GM12878 (cell line): Measurements from ENCODE around the gene DESI1. TPM values are rescaled to one million over a fixed set of nuclear protein-coding genes. Genes with fewer than 3 reads are reported as not detected.

Source experiments
- ATAC-seq: fragments of 200-7000 bp; cut with Tn5 transposase; 3 replicates; pipeline ENCODE4 v1.9.1; 2020; ENCODE audit warnings: mild to moderate bottlenecking, moderate library complexity
- BruUV-seq: library from RNA; stranded (reverse); fragments of 400-500 nt; replicated peaks from 2 replicates; lab custom pipeline; 2021; lab: Mats Ljungman, UMichigan
- CTCF ChIA-PET: fragments of 300-600 bp; sonication (Branson Sonifier 250); formaldehyde crosslinking; extraction: SDS; loops from one replicate; lab custom pipeline; 2021; ENCODE audit warnings: inconsistent platforms; lab: Yijun Ruan, JAX
- POLR2A ChIA-PET: fragments of 350-600 bp; formaldehyde crosslinking; extraction: SDS; loops from one replicate; lab custom pipeline; 2021; ENCODE audit warnings: inconsistent platforms; lab: Charles Lee
- RAD21 ChIA-PET: fragments of 300-600 bp; sonication (Branson Sonifier 250); formaldehyde crosslinking; loops from one replicate; lab custom pipeline; 2023; ENCODE audit warnings: antibody characterized with exemption; ENCODE audit not compliant: unreplicated experiment; lab: Charles Lee
- SMC1A ChIA-PET: fragments of 300-600 bp; sonication (Branson Sonifier 250); formaldehyde crosslinking; loops from one replicate; lab custom pipeline; 2023; ENCODE audit not compliant: unreplicated experiment, uncharacterized antibody; lab: Charles Lee
- DNase-seq: peaks from one replicate; pipeline ENCODE4 v3.0.0-alpha.2; 2011; ENCODE audit warnings: low read depth, low spot score
- FAIRE-seq: peaks from 3 replicates; lab custom pipeline; 2011; peaks lifted over from hg19 to GRCh38; lab: Jason Lieb, UNC
- H2AFZ ChIP-seq: 2 replicates; pipeline ENCODE4 v1.6.0; 2011; ENCODE audit warnings: low read depth, low read length, control low read depth; ENCODE audit not compliant: control insufficient read depth
- H3K27ac ChIP-seq: 2 replicates; pipeline ENCODE4 v1.5.1; 2011; ENCODE audit warnings: control low read depth; ENCODE audit not compliant: control insufficient read depth, insufficient read depth
- H3K27me3 ChIP-seq, 2 experiments: replicated peaks in 1 of 2; 2 replicates each; pipeline versions ENCODE4 v1.6.0 to v1.6.1; 2011; ENCODE audit warnings: low read length in 1 of 2; ENCODE audit not compliant: control insufficient read depth in 2 of 2, insufficient read depth in 2 of 2
- H3K36me3 ChIP-seq, 2 experiments: 2 replicates each; pipeline ENCODE4 v1.5.1; 2011; ENCODE audit warnings: low read length in 1 of 2; ENCODE audit not compliant: control insufficient read depth in 2 of 2, insufficient read depth in 2 of 2
- H3K4me1 ChIP-seq: 2 replicates; pipeline ENCODE4 v1.6.1; 2011; ENCODE audit warnings: mild to moderate bottlenecking, low read length, moderate library complexity, mixed read lengths; ENCODE audit not compliant: control insufficient read depth, insufficient read depth
- H3K4me2 ChIP-seq: 2 replicates; pipeline ENCODE4 v1.6.0; 2011; ENCODE audit warnings: control low read depth; ENCODE audit not compliant: control insufficient read depth, insufficient read depth
- H3K4me3 ChIP-seq: fragments of 200-600 bp; sonication (generic); 2 replicates; pipeline ENCODE4 v1.5.1; 2016
- H3K79me2 ChIP-seq: 2 replicates; pipeline ENCODE4 v1.6.0; 2011; ENCODE audit warnings: low read length; ENCODE audit not compliant: control insufficient read depth, insufficient read depth
- H3K9ac ChIP-seq: 2 replicates; pipeline ENCODE4 v1.8.0; 2011; ENCODE audit warnings: low read length, control low read depth, mixed read lengths; ENCODE audit not compliant: control insufficient read depth, insufficient read depth
- H3K9me3 ChIP-seq: replicated peaks from 3 replicates; pipeline ENCODE4 v1.5.1; 2011; ENCODE audit warnings: mild to moderate bottlenecking, low read length; ENCODE audit not compliant: control insufficient read depth, insufficient read depth
- H4K20me1 ChIP-seq: 2 replicates; pipeline ENCODE4 v1.6.0; 2011; ENCODE audit not compliant: control insufficient read depth, insufficient read depth
- CEBPB ChIP-seq, 2 experiments: fragments of 150-350 bp in 1 of 2; IDR thresholded peaks; 2 replicates each; pipeline ENCODE4 v1.6.1; 2012 to 2014; ENCODE audit warnings: low read depth in 2 of 2, low read length in 2 of 2, borderline replicate concordance in 1 of 2, inconsistent platforms in 1 of 2
- CREB1 ChIP-seq: IDR thresholded peaks from 2 replicates; pipeline ENCODE4 v1.6.1; 2012; ENCODE audit warnings: low read depth, mild to moderate bottlenecking, inconsistent platforms
- IKZF2 ChIP-seq, 2 experiments: fragments of 450-650 bp; IDR thresholded peaks; 2 replicates each; pipeline ENCODE4 v1.6.1; 2017; ENCODE audit warnings: mild to moderate bottlenecking in 2 of 2, moderate library complexity in 2 of 2
- NR2C1 ChIP-seq: fragments of 450-650 bp; IDR thresholded peaks from 2 replicates; pipeline ENCODE4 v1.6.1; 2017; ENCODE audit warnings: antibody characterized with exemption, mild to moderate bottlenecking, moderate library complexity
- SREBF2 ChIP-seq: IDR thresholded peaks from 2 replicates; pipeline ENCODE4 v1.6.1; 2012; ENCODE audit warnings: mild to moderate bottlenecking, low read length
- SUPT20H ChIP-seq: IDR thresholded peaks from 2 replicates; pipeline ENCODE4 v1.6.1; 2011; ENCODE audit warnings: low read depth, mild to moderate bottlenecking, low read length, moderate library complexity, borderline replicate concordance; ENCODE audit not compliant: control insufficient read depth
- WGBS: methylation state at CpG from one replicate; pipeline ENCODE4 v1.1.6; 2016; ENCODE audit warnings: low lambda C conversion rate; ENCODE audit not compliant: insufficient replicate concordance, insufficient coverage; ENCODE audit errors: missing lambda C conversion rate; 5-methylcytosine and 5-hydroxymethylcytosine counted together
- in situ Hi-C: fragments of 300-500 bp; cut with MboI; formaldehyde crosslinking; loops from 9 replicates; pipeline ENCODE4 v1.14.3; 2018; ENCODE audit warnings: mixed read lengths
- intact Hi-C: fragments of 100-400 bp; cut with micrococcal nuclease; formaldehyde crosslinking; loops from one replicate; pipeline ENCODE4 v1.14.2; 2022; ENCODE audit not compliant: unreplicated experiment
- polyA plus RNA-seq, 11 experiments: library from polyadenylated mRNA; depleted of rRNA in 4 of 11; unstranded in 6 of 11; stranded (reverse) in 5 of 11; fragments of >200 nt; fragmentation: Nextera tagmentation in 4 of 11; fragmentation: Illumina TruSeq in 1 of 11; extraction: Ambion mirVana in 4 of 11; extraction: Trizol in 1 of 11; gene quantifications; 1 replicate in 1 of 11; 2 replicates in 10 of 11; pipeline versions ENCODE4 v1.2.1 to v1.2.3, GENCODE V29; 2011 to 2016; ENCODE audit warnings: inconsistent platforms in 2 of 11, missing spikeins in 2 of 11, low read depth in 1 of 11
- total RNA-seq, 4 experiments: library from RNA; depleted of rRNA in 3 of 4; stranded (reverse); fragments of >200 nt in 3 of 4; fragmentation: Illumina TruSeq in 1 of 4; extraction: Trizol in 1 of 4; gene quantifications; 2 replicates each; pipeline versions ENCODE4 v1.2.1 to v1.2.3, GENCODE V29; 2013 to 2021
- TF ChIP-seq, protein P1 (sequence below): fragments of 450-650 bp; formaldehyde crosslinking; IDR thresholded peaks from 2 replicates; pipeline ENCODE4 v1.4.0; 2022; ENCODE audit warnings: mild to moderate bottlenecking, moderate library complexity
- TF ChIP-seq, protein P2 (sequence below): fragments of 450-650 bp; IDR thresholded peaks from 2 replicates; pipeline ENCODE4 v1.6.1; 2016; ENCODE audit warnings: mild to moderate bottlenecking
- TF ChIP-seq, protein P3 (sequence below): fragments of 450-650 bp; IDR thresholded peaks from 2 replicates; pipeline ENCODE4 v1.6.1; 2017; ENCODE audit warnings: antibody characterized with exemption, mild to moderate bottlenecking, moderate library complexity
- TF ChIP-seq, protein P4 (sequence below): IDR thresholded peaks from 2 replicates; pipeline ENCODE4 v1.6.1; 2011; ENCODE audit warnings: borderline replicate concordance, low read depth, mild to moderate bottlenecking, moderate library complexity, low read length; ENCODE audit not compliant: insufficient read depth, poor library complexity, severe bottlenecking

Gene DESI1
- total and polyA plus RNA-seq, 10 of the 15 experiments (the other 5 are each of a cell fraction or from before 2014, with no cell fraction given) = 8.0 to 76.8 (median 40.6) TPM

DNA sequence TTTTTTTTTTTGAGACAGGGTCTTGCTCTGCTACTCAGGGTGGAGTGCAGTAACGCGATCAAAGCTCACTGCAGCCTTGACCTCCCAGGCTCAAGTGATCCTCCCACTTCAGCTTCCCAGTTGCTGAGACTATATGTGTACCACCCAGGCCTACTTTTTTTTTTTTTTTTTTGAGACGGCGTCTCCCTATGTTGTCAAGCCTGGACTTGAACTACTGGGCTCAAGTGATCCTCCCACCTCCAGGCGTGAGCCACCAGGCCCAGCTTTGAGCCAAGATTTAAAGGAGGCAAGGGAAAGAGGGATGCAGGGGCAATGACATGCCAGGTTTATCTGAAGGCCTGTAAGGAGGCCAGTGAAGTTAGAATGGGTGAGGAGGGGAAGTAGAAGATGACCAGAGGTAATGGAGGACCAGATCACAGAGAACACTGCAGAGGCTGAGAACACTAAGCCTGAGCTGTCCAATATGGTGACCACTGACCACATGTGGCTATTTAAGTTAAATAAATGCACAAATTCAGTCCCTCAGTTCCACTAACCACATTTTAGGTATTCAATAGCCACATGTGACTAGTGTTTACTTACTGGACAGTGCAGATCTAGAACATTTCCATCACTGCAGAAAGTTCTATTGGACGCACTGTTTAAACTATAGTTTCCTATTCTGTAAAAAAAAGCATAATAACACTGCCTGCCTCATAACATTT lies 8.1 kb downstream of the DESI1 start:
- FAIRE-seq = no peak
- Histone ChIP-seq H2AFZ (no peak overlapping the region), H3K79me2 (peaks cover 12% of the 10 kb centered on the region), H3K9ac (no peak overlapping the region), H3K27me3 (no peaks in the 10 kb centered on the region), H3K27ac (no peak overlapping the region), H3K4me2 (no peak overlapping the region), H3K4me3 (no peak overlapping the region), H4K20me1 (peaks cover 7% of the 10 kb centered on the region), H3K9me3 (no peaks in the 10 kb centered on the region), H3K36me3 (no peaks in the 10 kb centered on the region; a peak in 1 of 4 replicates), H3K4me1 (peaks cover 4% of the 10 kb centered on the region)
- ChIA-PET SMC1A (interaction anchor here (1.5 kb wide), 1 partner anchor 9 kb away, joined by 5 read pairs; no protein-coding TSS in a partner anchor), CTCF (no interaction called here), POLR2A (interaction anchor here (1.0 kb wide), 1 partner anchor 9 kb away, joined by 3 read pairs; no protein-coding TSS in a partner anchor), RAD21 (interaction anchor here (0.7 kb wide), 1 partner anchor 979 kb away, joined by 5 read pairs; no protein-coding TSS in a partner anchor)
- intact Hi-C loops (no loop called here), in situ Hi-C loops (no loop called here)
- WGBS = 97% methylated on average over 5 of the region's 6 CpGs
- no peak for ATAC-seq
- BruUV-seq = no TSS peak
- DNase-seq = no peak
- TF ChIP-seq, protein P1, sequence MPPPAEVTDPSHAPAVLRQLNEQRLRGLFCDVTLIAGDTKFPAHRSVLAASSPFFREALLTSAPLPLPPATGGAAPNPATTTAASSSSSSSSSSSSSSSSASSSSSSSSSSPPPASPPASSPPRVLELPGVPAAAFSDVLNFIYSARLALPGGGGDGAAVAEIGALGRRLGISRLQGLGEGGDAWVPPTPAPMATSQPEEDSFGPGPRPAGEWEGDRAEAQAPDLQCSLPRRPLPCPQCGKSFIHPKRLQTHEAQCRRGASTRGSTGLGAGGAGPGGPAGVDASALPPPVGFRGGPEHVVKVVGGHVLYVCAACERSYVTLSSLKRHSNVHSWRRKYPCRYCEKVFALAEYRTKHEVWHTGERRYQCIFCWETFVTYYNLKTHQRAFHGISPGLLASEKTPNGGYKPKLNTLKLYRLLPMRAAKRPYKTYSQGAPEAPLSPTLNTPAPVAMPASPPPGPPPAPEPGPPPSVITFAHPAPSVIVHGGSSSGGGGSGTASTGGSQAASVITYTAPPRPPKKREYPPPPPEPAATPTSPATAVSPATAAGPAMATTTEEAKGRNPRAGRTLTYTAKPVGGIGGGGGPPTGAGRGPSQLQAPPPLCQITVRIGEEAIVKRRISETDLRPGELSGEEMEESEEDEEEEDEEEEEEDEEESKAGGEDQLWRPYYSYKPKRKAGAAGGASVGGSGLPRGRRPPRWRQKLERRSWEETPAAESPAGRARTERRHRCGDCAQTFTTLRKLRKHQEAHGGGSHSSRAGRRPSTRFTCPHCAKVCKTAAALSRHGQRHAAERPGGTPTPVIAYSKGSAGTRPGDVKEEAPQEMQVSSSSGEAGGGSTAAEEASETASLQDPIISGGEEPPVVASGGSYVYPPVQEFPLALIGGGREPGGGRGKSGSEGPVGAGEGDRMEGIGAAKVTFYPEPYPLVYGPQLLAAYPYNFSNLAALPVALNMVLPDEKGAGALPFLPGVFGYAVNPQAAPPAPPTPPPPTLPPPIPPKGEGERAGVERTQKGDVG (CRISPR knock-in tag) = no peak
- TF ChIP-seq, protein P2, sequence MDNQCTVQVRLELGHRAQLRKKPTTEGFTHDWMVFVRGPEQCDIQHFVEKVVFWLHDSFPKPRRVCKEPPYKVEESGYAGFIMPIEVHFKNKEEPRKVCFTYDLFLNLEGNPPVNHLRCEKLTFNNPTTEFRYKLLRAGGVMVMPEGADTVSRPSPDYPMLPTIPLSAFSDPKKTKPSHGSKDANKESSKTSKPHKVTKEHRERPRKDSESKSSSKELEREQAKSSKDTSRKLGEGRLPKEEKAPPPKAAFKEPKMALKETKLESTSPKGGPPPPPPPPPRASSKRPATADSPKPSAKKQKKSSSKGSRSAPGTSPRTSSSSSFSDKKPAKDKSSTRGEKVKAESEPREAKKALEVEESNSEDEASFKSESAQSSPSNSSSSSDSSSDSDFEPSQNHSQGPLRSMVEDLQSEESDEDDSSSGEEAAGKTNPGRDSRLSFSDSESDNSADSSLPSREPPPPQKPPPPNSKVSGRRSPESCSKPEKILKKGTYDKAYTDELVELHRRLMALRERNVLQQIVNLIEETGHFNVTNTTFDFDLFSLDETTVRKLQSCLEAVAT = no peak
- no peak for TF ChIP-seq SREBF2
- TF ChIP-seq, protein P3, sequence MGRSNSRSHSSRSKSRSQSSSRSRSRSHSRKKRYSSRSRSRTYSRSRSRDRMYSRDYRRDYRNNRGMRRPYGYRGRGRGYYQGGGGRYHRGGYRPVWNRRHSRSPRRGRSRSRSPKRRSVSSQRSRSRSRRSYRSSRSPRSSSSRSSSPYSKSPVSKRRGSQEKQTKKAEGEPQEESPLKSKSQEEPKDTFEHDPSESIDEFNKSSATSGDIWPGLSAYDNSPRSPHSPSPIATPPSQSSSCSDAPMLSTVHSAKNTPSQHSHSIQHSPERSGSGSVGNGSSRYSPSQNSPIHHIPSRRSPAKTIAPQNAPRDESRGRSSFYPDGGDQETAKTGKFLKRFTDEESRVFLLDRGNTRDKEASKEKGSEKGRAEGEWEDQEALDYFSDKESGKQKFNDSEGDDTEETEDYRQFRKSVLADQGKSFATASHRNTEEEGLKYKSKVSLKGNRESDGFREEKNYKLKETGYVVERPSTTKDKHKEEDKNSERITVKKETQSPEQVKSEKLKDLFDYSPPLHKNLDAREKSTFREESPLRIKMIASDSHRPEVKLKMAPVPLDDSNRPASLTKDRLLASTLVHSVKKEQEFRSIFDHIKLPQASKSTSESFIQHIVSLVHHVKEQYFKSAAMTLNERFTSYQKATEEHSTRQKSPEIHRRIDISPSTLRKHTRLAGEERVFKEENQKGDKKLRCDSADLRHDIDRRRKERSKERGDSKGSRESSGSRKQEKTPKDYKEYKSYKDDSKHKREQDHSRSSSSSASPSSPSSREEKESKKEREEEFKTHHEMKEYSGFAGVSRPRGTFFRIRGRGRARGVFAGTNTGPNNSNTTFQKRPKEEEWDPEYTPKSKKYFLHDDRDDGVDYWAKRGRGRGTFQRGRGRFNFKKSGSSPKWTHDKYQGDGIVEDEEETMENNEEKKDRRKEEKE = no peak
- TF ChIP-seq NR2C1 = no peak
- TF ChIP-seq IKZF2 (IDR thresholded peaks at IDR 0.05) = no peak
- TF ChIP-seq, protein P4, sequence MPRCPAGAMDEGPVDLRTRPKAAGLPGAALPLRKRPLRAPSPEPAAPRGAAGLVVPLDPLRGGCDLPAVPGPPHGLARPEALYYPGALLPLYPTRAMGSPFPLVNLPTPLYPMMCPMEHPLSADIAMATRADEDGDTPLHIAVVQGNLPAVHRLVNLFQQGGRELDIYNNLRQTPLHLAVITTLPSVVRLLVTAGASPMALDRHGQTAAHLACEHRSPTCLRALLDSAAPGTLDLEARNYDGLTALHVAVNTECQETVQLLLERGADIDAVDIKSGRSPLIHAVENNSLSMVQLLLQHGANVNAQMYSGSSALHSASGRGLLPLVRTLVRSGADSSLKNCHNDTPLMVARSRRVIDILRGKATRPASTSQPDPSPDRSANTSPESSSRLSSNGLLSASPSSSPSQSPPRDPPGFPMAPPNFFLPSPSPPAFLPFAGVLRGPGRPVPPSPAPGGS = no peak
- no peak for TF ChIP-seq SUPT20H
- TF ChIP-seq CEBPB (IDR thresholded peaks at IDR 0.05; ENCODE audit: borderline replicate concordance in 1 of 2, low read depth in 2 of 2, low read length in 2 of 2) = no peak
- TF ChIP-seq CREB1 = no peak
